Left ventricle myocardium inferior (tissue), 1 donor: Measurements from ENCODE around the gene NTM. TPM values are rescaled to one million over a fixed set of nuclear protein-coding genes. Genes with fewer than 3 reads are reported as not detected.

Experiments used
- DNase-seq: peaks from one replicate; pipeline ENCODE4 v3.0.0-alpha.2; 2020
- H3K27ac ChIP-seq: fragments of 200-600 bp; replicated peaks from 2 replicates; pipeline ENCODE4 v1.8.0; 2021
- H3K27me3 ChIP-seq: fragments of 200-600 bp; 2 replicates; pipeline ENCODE4 v1.8.0; 2021; ENCODE audit warnings: low read depth
- H3K36me3 ChIP-seq: fragments of 200-600 bp; 2 replicates; pipeline ENCODE4 v1.8.0; 2021
- H3K4me1 ChIP-seq: fragments of 200-600 bp; 2 replicates; pipeline ENCODE4 v1.8.0; 2021
- H3K4me3 ChIP-seq: fragments of 200-600 bp; 2 replicates; pipeline ENCODE4 v1.8.0; 2021; ENCODE audit warnings: mild to moderate bottlenecking, moderate library complexity
- H3K9me3 ChIP-seq: fragments of 200-600 bp; replicated peaks from 2 replicates; pipeline ENCODE4 v1.8.0; 2021
- intact Hi-C: fragments of 100-400 bp; cut with micrococcal nuclease; formaldehyde crosslinking; loops from one replicate; pipeline ENCODE4 v1.11.0; 2022
- total RNA-seq: library from RNA; stranded (reverse); fragmentation: NEBNext Ultra II Directional; extraction: Animal tissue kit (Norgen Biotek cat#: 25700); gene quantifications from one replicate; pipeline ENCODE4 v1.2.1, GENCODE V29; 2021
- TF ChIP-seq, protein P1 (sequence below): fragments of 200-600 bp; IDR thresholded peaks from 2 replicates; pipeline ENCODE4 v1.8.0; 2021; ENCODE audit warnings: antibody characterized with exemption, mild to moderate bottlenecking, borderline replicate concordance
- donor health status: DM: no; HTN: yes; CAD: no; lungs with severe emphysema.

Gene NTM
- total RNA-seq, 1 donor from 2014 or later = 1.0 TPM

DNA sequence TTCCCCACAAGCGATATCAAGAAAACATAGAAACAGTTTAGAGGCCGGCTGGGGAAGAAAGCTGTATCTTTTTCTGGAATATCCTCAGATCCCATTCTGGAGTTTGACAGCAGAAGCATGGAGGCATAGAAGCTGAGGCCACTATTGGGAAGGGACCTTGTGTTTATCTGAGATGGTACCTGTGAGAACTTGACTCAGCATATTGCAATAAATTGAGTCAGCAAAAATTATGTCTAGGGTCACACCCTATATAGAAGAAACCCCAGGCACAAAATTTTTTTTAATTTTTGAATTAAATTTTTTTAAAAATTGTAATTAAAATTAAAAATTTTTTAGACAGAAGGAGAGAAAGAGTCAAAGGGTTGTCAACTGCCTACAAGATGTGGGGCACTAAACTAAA, 178.7 kb downstream of the NTM start:
- Histone ChIP-seq H3K36me3 (no peaks in the 10 kb centered on the region), H3K4me1 (no peaks in the 10 kb centered on the region), H3K27ac (no peak overlapping the region), H3K4me3 (no peak overlapping the region), H3K9me3 (no peaks in the 10 kb centered on the region), H3K27me3 (peaks cover 78% of the 10 kb centered on the region)
- TF ChIP-seq, protein P1, sequence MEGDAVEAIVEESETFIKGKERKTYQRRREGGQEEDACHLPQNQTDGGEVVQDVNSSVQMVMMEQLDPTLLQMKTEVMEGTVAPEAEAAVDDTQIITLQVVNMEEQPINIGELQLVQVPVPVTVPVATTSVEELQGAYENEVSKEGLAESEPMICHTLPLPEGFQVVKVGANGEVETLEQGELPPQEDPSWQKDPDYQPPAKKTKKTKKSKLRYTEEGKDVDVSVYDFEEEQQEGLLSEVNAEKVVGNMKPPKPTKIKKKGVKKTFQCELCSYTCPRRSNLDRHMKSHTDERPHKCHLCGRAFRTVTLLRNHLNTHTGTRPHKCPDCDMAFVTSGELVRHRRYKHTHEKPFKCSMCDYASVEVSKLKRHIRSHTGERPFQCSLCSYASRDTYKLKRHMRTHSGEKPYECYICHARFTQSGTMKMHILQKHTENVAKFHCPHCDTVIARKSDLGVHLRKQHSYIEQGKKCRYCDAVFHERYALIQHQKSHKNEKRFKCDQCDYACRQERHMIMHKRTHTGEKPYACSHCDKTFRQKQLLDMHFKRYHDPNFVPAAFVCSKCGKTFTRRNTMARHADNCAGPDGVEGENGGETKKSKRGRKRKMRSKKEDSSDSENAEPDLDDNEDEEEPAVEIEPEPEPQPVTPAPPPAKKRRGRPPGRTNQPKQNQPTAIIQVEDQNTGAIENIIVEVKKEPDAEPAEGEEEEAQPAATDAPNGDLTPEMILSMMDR = no peak
- intact Hi-C loops = no loop called here
- DNase-seq = no peak

DNA sequence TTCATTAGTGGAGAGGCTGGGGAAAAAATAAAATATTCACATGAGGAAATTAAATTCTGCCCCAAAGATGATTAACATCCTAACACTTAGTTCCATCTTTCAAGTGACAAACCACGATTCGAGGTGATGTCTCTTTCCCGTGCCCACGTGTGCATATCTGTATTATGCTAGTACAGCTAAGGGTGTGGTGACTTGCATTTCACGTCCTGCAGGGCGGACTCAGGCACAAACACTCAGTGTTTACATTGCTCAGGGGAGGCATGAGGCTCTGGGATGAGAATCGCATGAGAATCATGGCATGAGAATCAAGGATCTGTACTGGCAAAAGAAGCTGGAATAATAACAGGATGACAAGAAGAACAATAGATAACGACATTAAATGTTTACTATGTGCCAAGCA, 179.4 kb downstream of the NTM start:
- intact Hi-C loops = no loop called here
- TF ChIP-seq, protein P1 = no peak

DNA sequence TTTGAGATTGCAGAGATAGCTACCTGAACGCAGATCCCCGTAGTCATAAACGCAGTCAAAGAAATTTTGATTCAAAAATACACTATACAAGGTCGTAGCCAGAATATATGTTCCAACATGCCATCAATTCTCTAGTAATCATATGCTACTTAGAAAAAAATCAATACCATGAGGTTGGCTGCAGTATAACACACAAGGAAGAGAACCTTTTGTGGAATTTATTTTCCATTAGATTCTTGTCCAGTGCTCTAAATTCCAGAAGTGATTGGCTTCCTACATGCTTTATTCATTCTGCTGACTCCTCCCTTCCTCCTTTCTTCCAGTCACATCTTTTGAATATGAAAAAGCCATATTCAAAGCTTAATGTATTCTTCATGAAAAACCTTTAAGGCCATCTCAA, 189.9 kb downstream of the NTM start:
- intact Hi-C loops = no loop called here
- H3K4me3 ChIP-seq = no peak overlapping the region
- no peaks in the 10 kb centered on the region for H3K4me1 ChIP-seq
- no peak overlapping the region for H3K27ac ChIP-seq
- DNase-seq = no peak
- TF ChIP-seq, protein P1 = no peak
- no peaks in the 10 kb centered on the region for H3K36me3 ChIP-seq
- no peaks in the 10 kb centered on the region for H3K9me3 ChIP-seq
- H3K27me3 ChIP-seq = peaks cover 35% of the 10 kb centered on the region

More for the DNA sequence above, 179.4 kb downstream of the NTM start:
- Histone ChIP-seq H3K36me3 (no peaks in the 10 kb centered on the region), H3K4me1 (no peaks in the 10 kb centered on the region), H3K4me3 (no peak overlapping the region), H3K27me3 (peaks cover 76% of the 10 kb centered on the region), H3K9me3 (no peaks in the 10 kb centered on the region), H3K27ac (no peak overlapping the region)
- DNase-seq = no peak

DNA sequence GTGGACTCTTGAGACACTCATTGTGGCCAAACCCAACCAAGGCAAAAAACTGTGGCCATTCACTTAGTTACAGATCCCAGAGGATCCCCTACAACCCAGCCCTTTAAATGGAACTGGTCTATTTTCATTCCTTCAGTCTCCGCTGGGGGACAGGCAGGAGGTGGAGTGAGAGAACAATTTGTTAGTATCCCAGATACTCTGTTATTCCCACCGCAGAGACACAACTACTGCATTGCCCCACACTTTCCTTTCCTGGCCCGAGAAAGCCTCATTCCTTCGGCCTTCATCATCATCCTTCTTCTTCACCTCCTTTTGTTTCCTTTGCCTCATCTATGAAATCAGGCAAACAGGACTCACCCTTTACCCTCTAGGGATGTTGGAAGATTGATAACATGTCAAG, 191.1 kb downstream of the NTM start:
- no peaks in the 10 kb centered on the region for H3K9me3 ChIP-seq
- H3K4me1 ChIP-seq = no peaks in the 10 kb centered on the region
- TF ChIP-seq, protein P1 = no peak
- peaks cover 38% of the 10 kb centered on the region for H3K27me3 ChIP-seq
- H3K27ac ChIP-seq = no peak overlapping the region
- no peak for DNase-seq
- intact Hi-C loops = no loop called here
- H3K36me3 ChIP-seq = no peaks in the 10 kb centered on the region
- H3K4me3 ChIP-seq = no peak overlapping the region

DNA sequence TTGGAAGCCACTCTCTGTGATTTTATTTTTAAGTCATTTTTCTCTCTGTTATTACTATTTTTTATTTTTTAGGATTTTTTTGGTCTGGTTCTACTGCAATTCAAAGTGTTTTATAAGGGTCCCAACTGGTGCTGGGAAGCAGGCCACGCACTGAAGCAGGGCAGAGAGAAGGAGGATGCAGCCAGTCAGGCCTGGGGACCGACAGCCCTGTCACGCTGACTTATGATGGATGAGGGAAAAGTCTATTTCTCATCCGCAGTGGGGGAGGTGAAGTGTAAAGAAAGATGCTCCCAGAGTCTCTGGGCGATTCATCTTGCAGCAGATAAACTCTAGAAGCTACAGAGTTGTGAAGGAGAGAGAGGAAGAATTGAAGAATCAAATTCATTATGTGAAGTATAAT, 191.6 kb downstream of the NTM start:
- intact Hi-C loops = no loop called here
- Histone ChIP-seq H3K27ac (no peak overlapping the region), H3K27me3 (peaks cover 38% of the 10 kb centered on the region), H3K4me1 (no peaks in the 10 kb centered on the region), H3K9me3 (no peaks in the 10 kb centered on the region), H3K4me3 (no peak overlapping the region), H3K36me3 (no peaks in the 10 kb centered on the region)
- TF ChIP-seq, protein P1 = no peak
- no peak for DNase-seq

DNA sequence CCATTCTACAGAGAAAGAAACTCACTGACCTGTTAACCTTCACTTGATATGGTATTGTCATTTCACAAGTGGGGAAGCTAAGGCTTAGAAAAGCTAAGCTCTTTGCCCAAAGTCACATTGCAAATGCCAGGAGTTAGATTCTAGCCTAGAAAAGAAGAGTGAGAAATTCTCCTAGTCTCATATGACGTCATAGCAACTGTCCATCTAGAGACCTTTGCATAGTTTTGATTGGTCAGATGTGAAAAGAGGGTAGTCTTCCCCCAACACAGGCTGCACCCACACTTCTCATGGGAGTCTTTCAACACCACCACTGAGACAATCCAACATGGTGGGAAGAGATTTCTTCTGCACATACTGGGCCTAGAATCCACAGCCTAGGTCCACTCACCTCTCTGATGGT, 197.9 kb downstream of the NTM start:
- peaks cover 55% of the 10 kb centered on the region for H3K27me3 ChIP-seq
- H3K36me3 ChIP-seq = no peaks in the 10 kb centered on the region
- TF ChIP-seq, protein P1 = no peak
- intact Hi-C loops = no loop called here
- no peaks in the 10 kb centered on the region for H3K4me1 ChIP-seq
- H3K4me3 ChIP-seq = no peak overlapping the region
- no peaks in the 10 kb centered on the region for H3K9me3 ChIP-seq
- no peak for DNase-seq
- H3K27ac ChIP-seq = no peak overlapping the region
